ENCODE measurements around the gene OBP2A. TPM values are rescaled to one million over a fixed set of nuclear protein-coding genes. Genes with fewer than 3 reads are reported as not detected.
"Not testable (repeated sequence)": the region's sequence is repeated elsewhere in the genome, so short reads cannot be mapped to it uniquely, and the experiment has no call there.

Gene OBP2A
- total RNA-seq, 1 experiment from 2014 or later, result not detected

DNA sequence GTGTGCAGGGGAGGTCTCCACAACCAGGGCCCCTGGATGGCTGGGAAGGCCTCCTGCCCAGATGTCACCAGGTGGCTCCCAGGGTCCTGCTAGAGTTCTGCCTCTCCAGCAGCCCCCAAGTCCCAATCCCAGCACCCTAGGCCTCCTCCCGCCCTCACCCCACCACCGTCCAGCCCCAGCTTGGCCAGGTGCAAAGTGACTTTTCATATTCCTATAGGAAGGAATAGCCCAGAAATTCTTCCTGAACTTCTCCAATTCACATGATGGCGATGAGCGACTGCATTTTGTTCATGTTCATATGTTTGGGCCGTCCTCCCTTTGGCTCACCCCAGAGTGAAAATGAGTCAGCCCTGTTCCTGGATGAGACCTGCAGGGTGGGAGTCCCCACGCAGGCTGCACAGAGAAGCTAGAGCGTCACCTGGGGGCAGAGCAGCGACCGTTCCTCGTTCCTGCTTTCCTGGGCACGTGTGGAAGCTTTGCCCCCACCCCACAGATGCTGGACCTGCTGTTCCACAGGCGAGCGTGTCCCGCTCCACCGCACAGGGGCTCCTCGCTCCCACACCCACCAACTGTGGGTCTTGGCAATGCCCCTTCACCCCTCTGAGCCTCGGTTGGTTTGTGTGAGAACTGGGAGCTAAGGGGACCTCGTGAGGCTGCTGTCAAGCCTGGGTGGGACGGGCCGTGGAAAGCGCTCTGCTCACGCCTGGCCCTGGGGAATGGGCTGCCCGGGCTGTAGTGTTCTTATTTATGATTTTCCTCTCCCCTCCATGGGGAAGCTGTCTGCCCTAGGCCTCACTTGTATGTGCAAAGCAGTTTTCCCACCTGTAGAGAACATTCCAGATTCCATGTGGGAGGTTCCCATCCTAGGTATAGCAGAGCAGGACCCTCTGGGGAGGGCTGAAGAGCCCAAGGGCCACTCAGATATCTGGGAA, 38.6 kb upstream of the OBP2A start:
- no peak for DNase-seq (ENCODE audit: low read depth, low spot score)
- in situ Hi-C loops (cut with HindIII; ENCODE audit: low pct_unique_long_range_greater_than_20kb, low sequenced_read_pairs), result no loop called here

- DNase-seq (ENCODE audit: low read depth, low spot score), result no peak
- in situ Hi-C loops (cut with HindIII; ENCODE audit: low pct_unique_long_range_greater_than_20kb, low sequenced_read_pairs), result no loop called here
These were observed 37.6 kb upstream of the OBP2A start for GRCh38 chr9:135508211-135508820.

DNA sequence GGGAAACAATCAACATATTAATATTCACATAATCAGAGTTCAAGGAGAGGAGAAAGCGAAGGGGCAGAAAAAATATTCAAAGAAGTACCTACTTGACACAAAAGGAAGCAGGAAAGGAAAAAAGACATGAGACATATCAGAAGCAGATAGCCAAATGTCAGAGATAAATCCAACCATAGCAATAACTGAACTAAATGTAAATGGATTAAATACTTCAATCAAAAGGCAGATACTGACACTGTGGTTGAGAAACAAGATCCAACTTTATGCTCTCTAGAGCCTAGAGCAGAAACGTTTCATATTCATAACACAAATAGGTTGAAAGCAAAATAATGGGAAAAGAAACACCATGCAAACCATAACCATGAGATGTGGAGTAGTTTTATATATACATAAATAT, 36.5 kb upstream of the OBP2A start:
- no peak for DNase-seq (ENCODE audit: low read depth, low spot score)
- in situ Hi-C loops (cut with HindIII; ENCODE audit: low pct_unique_long_range_greater_than_20kb, low sequenced_read_pairs), result no loop called here

DNA sequence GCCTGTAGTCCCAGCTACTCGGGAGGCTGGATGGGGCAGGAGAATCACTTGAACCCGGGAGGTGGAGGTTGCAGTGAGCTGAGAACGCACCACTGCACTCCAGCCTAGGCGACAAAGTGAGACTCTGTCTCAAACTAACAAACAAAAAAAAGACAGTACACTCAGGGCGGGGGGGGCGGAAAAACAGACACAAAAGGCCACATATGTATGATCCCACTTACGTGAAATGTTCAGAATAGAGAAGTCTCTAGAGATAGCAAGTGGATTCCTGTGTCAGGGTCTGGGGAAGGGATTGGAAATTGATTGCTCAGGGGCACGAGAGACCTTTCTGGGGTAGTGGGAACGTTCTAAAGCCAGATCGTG, 33.7 kb upstream of the OBP2A start:
- no peak for DNase-seq (ENCODE audit: low read depth, low spot score)
- in situ Hi-C loops (cut with HindIII; ENCODE audit: low pct_unique_long_range_greater_than_20kb, low sequenced_read_pairs), result no loop called here

GRCh38 chr9:135512904-135513303, 33.0 kb upstream of the OBP2A start:
- in situ Hi-C loops (cut with HindIII; ENCODE audit: low pct_unique_long_range_greater_than_20kb, low sequenced_read_pairs), result no loop called here
- no peak for DNase-seq (ENCODE audit: low read depth, low spot score)

DNA sequence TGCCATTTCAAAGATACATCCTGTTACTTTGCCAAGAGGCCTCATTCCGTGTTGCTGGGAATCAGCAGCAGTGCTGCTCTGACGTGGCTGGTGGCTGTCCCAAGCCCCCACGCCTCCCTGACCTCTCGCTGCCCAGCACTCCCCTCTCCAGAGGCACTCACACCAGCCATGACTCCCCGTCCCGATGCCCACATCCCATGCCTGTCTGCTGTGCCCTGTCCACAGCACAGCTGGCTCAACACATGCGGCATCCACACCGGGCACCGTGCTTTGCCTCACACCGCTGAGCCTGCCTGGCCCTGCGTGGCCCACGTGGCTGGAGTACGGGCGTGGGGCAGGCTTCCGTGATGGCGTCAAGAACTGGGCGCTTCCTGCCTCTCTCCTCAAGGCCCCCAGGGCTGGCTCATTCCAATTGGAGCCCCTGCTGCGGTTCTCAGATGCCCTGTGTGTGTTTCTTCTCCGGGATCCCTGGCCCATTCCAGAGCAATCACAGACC, 32.5 kb upstream of the OBP2A start:
- in situ Hi-C loops (cut with HindIII; ENCODE audit: low pct_unique_long_range_greater_than_20kb, low sequenced_read_pairs), result no loop called here
- no peak for DNase-seq (ENCODE audit: low read depth, low spot score)

DNA sequence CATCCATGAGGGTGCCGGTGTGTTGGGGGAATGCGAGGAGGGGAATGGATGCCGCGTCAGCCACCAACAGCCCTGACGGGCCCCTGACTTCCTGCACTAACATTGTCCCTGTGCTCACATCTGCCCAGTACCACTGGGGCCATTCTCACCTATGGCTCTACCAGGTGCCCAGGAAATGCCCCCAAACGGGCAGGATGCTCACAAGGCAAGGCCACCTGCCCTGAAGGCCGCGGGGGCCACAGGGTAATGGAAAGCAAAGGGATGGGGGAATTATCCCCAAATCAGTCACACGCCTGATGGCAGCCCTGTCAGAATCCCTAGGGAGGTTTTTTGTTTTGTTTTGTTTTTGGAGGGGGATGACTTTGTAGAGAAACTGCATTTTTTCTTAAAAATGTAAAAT, 32.0 kb upstream of the OBP2A start:
- DNase-seq (ENCODE audit: low read depth, low spot score); in situ Hi-C loops (cut with HindIII; ENCODE audit: low pct_unique_long_range_greater_than_20kb, low sequenced_read_pairs): not testable (repeated sequence)

DNA sequence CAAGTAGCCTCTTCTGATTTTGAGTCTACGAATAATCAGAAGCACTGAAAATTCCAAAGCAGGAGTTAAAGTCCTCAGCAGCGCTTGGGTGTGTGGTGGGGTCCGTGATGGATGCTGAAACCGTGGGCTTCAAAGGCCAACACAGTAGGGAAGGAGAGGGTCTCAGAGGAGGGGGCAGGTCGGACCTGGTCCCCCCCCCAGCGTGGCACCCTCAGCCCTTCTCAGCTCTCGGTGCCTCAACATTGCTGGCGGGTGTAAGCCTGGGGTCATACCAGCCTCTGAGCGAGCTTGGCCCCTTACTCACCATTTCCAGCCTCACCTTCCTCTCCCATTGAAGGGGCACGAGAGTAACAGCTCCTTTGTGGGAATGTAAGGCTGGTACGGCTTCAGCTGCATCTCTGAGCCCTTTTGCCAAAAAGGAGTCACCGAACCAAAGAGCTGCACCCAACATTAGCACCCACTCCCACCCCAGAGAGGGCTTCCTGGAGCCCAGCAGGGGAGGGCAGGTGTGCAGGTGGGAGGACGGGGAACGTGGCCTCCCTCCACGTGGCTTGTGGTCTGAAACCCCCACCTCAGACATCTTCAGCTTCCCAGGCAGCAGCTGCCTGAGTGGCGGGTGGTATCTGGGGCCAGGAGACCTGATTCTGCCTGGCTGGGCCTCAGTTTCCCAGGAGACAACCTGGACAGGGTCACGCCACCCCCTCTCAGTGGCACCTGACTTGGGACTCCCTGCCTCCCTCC, 31.4 kb upstream of the OBP2A start:
- DNase-seq (ENCODE audit: low read depth, low spot score), result no peak
- in situ Hi-C loops (cut with HindIII; ENCODE audit: low pct_unique_long_range_greater_than_20kb, low sequenced_read_pairs), result no loop called here

GRCh38 chr9:135515083-135515951, 30.6 kb upstream of the OBP2A start:
- DNase-seq (ENCODE audit: low read depth, low spot score), result no peak
- in situ Hi-C loops (cut with HindIII; ENCODE audit: low pct_unique_long_range_greater_than_20kb, low sequenced_read_pairs), result no loop called here

- in situ Hi-C loops (cut with HindIII; ENCODE audit: low pct_unique_long_range_greater_than_20kb, low sequenced_read_pairs), result no loop called here
- no peak for DNase-seq (ENCODE audit: low read depth, low spot score)
These were observed 29.6 kb upstream of the OBP2A start for GRCh38 chr9:135516132-135516860.

GRCh38 chr9:135517407-135517822, 28.5 kb upstream of the OBP2A start:
- DNase-seq (ENCODE audit: low read depth, low spot score), result no peak
- in situ Hi-C loops (cut with HindIII; ENCODE audit: low pct_unique_long_range_greater_than_20kb, low sequenced_read_pairs), result no loop called here

DNA sequence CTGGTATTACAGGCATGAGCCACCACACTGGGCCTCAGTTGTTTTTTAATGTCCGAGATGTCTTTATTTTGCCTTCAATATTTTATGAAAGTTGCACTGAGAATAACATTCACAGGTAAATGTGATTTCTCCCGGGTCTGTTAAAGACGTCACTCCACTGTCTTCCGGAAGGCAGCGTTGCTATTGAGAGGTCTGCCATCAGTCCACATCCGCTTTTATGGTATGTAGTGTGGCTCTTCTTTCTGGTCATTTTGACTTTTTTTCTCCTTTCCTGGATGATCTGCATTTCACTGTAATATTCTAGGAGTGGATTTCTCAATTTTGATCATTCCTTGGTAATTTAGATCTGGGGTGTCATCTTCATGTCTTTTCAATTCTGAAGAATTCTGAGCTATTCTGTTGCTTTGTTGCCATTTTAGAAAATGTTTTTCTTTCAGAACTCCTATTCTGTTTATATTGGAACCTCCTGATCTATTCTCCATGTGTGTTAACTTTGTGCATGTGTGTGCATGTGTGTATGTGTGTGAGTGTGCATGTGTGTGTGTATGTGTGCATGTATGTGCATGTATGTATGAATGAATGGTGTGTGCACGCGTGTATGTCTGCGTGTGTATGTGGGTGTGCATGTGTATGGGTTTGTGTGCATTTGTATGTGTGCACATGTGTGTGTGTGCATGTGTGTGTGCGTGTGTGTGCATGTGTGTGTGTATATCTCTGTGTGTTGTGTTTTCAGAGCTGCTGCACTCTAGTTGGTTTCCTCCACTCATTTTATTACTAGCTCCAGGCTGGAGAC, 26.6 kb upstream of the OBP2A start:
- in situ Hi-C loops (cut with HindIII; ENCODE audit: low pct_unique_long_range_greater_than_20kb, low sequenced_read_pairs), result no loop called here
- DNase-seq (ENCODE audit: low read depth, low spot score), result no peak

DNA sequence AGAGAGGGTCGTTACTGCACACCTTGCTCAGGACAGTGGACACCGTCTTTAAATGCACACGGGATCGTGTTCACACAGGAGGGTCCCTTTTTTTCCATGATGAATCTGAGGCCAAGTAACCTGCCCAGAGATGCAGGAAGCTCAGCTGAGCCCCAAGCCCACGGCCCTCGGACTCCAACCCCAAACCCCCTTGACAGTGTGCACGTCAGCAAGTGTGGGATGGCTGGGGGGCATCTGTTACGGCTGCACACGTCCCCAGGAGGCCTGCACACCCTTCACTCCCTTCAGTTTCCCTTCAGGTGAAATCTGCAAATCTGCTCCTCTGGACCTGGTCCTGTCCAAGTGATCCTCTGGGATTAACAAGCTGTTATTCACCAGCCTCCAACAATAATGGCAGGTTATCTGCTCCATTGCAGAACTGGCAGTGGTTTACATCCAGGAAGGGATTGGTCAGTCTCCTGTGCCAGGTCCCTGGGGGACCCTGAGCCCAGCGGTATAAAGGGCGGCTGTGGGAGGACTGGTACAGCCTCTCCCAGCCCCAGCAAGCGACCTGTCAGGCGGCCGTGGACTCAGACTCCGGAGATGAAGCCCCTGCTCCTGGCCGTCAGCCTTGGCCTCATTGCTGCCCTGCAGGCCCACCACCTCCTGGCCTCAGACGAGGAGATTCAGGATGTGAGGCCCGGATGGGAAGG, 24.9 kb upstream of the OBP2A start, which contains the start of gene LCN1:
Gene LCN1 (plus strand): TSS at position 525 of the 692 bp plus-strand sequence. CDS start 58 bp downstream, at position 583.
- in situ Hi-C loops (cut with HindIII; ENCODE audit: low pct_unique_long_range_greater_than_20kb, low sequenced_read_pairs), result no loop called here
- no peak for DNase-seq (ENCODE audit: low read depth, low spot score)

- no peak for DNase-seq (ENCODE audit: low read depth, low spot score)
- in situ Hi-C loops (cut with HindIII; ENCODE audit: low pct_unique_long_range_greater_than_20kb, low sequenced_read_pairs), result no loop called here
These were observed 24.3 kb upstream of the OBP2A start for GRCh38 chr9:135521608-135522095.

- in situ Hi-C loops (cut with HindIII; ENCODE audit: low pct_unique_long_range_greater_than_20kb, low sequenced_read_pairs), result no loop called here
- no peak for DNase-seq (ENCODE audit: low read depth, low spot score)
These were observed 23.6 kb upstream of the OBP2A start for GRCh38 chr9:135522137-135522877.
